COLO668 (cell line): ENCODE data around the gene CLCN1.

Experiments used
- DNase-seq: peaks from one replicate; lab custom pipeline; 2025; ENCODE audit not compliant: unreplicated experiment; lab: John Stamatoyannopoulos, UW

The CLCN1 gene

GRCh38 chr7:143395187-143396149 lies 79.6 kb downstream of the CLCN1 start:
- no peak for DNase-seq

- no peak for DNase-seq
These were observed 80.3 kb downstream of the CLCN1 start for GRCh38 chr7:143396182-143396581.

- no peak for DNase-seq
These were observed 81.0 kb downstream of the CLCN1 start for GRCh38 chr7:143396625-143397556.

GRCh38 chr7:143397710-143398530 lies 82.0 kb downstream of the CLCN1 start:
- no peak for DNase-seq

GRCh38 chr7:143398616-143399015 lies 82.7 kb downstream of the CLCN1 start:
- DNase-seq: no peak

- DNase-seq: no peak
These were observed 83.2 kb downstream of the CLCN1 start for GRCh38 chr7:143399151-143399550.

GRCh38 chr7:143399642-143400041 lies 83.7 kb downstream of the CLCN1 start:
- no peak for DNase-seq

- no peak for DNase-seq
These were observed 85.4 kb downstream of the CLCN1 start for GRCh38 chr7:143401265-143401664.
